Activated naive CD4-positive, alpha-beta T cell treated with anti-CD3 and anti-CD28 coated beads for 36 hours (primary cell): ENCODE data around the gene GBF1. TPM values are rescaled to one million over a fixed set of nuclear protein-coding genes. Genes with fewer than 3 reads are reported as not detected.

Experiments used
- CTCF ChIA-PET: fragments of 350-600 bp; sonication (Branson Sonifier 250); formaldehyde crosslinking; loops from one replicate; lab custom pipeline; 2021; ENCODE audit warnings: antibody characterized with exemption; lab: Charles Lee
- DNase-seq: peaks from one replicate; pipeline ENCODE4 v3.0.0-alpha.2; 2020
- H3K27ac Mint-ChIP-seq: one replicate; pipeline ENCODE4 v1.8.0; 2021; ENCODE audit warnings: mild to moderate bottlenecking, mixed read lengths
- H3K27me3 Mint-ChIP-seq: one replicate; pipeline ENCODE4 v1.8.0; 2021; ENCODE audit warnings: low read depth, mixed read lengths
- H3K36me3 Mint-ChIP-seq: one replicate; pipeline ENCODE4 v1.8.0; 2021; ENCODE audit warnings: low read depth, mixed read lengths
- H3K4me1 Mint-ChIP-seq: one replicate; pipeline ENCODE4 v1.8.0; 2021; ENCODE audit warnings: low read depth, mixed read lengths
- H3K4me3 Mint-ChIP-seq: one replicate; pipeline ENCODE4 v1.8.0; 2021; ENCODE audit warnings: mild to moderate bottlenecking, moderate library complexity, mixed read lengths
- H3K9me3 Mint-ChIP-seq: one replicate; pipeline ENCODE4 v1.8.0; 2021; ENCODE audit warnings: mixed read lengths
- intact Hi-C: fragments of 100-400 bp; cut with micrococcal nuclease; formaldehyde crosslinking; loops from one replicate; pipeline ENCODE4 v1.15.1; 2023
- total RNA-seq, 2 experiments: library from RNA; stranded (reverse); gene quantifications; one replicate each; pipeline ENCODE4 v1.2.3, GENCODE V29; 2021

Gene GBF1
- total RNA-seq, 2 experiments from 2014 or later: 32.1 to 34.5 TPM

GRCh38 chr10:102309916-102310315, 64.6 kb downstream of the GBF1 start:
- Mint-ChIP-seq H3K36me3 (peaks cover 7% of the 10 kb centered on the region), H3K4me1 (peaks cover 38% of the 10 kb centered on the region), H3K27me3 (no peaks in the 10 kb centered on the region), H3K27ac (no peak overlapping the region), H3K9me3 (no peaks in the 10 kb centered on the region), H3K4me3 (no peak overlapping the region)
- CTCF ChIA-PET: interaction anchor here (0.9 to 2.3 kb wide), 4 partner anchors 37 to 83 kb away, joined by 3 to 10 read pairs (median 4); no protein-coding TSS in a partner anchor
- intact Hi-C loops: no loop called here
- no peak for DNase-seq

DNA sequence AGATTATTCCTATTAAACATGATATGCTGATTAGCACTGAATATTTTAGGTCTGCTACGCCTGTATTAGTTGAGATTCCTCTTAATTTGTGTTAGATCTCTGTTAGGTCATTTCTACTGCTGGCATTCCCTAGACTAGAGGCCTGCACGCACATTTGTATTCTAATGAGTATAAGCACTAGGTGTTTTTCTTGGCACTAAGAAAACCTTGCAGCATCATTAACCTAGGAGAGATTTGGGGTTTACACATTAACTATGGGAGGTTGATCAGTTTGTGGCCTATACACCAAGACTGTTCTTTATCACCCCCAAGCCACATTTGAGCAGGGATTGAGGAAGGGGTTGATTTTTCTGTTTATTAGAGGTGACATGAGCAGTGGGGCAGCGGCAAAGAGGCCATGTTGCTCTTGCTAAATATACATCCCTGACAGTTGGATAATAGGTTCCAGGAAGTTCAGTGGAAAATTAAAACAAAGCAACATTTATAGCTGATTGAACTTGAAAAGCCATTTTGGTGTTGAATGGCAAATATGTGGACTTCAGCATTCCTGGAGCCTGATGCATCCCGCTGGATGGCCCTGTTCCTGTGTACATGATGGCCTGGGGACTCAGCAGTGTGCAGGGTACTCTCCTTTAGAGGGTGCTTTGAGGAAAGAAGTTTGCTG, 65.2 kb downstream of the GBF1 start:
- no peak overlapping the region for H3K4me3 Mint-ChIP-seq
- intact Hi-C loops: no loop called here
- no peaks in the 10 kb centered on the region for H3K27me3 Mint-ChIP-seq
- H3K9me3 Mint-ChIP-seq: no peaks in the 10 kb centered on the region
- no peak overlapping the region for H3K27ac Mint-ChIP-seq
- CTCF ChIA-PET: interaction anchor here (1.0 to 1.3 kb wide), 2 partner anchors 26 to 37 kb away, joined by 3 read pairs; no protein-coding TSS in a partner anchor
- peaks cover 38% of the 10 kb centered on the region for H3K4me1 Mint-ChIP-seq
- peaks cover 7% of the 10 kb centered on the region for H3K36me3 Mint-ChIP-seq
- no peak for DNase-seq

DNA sequence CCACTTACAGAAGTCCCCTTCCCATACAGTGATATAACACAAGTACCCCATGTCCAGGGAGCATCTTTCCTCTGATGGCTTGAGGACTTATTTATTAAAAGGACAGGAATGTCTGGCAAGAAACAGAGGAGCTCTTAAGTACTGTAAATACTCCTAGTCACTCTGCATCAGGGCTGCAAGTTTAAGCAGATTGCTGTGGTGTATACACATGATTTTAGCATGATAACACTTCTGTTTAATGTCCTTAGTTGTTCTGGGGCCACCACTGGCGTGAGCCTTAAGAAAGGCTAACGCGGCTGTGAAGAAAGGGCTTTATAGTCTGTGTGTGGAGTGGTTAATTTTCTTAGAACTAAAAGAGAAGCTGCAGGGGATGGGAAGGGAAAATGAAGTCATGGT, 65.7 kb downstream of the GBF1 start:
- CTCF ChIA-PET: interaction anchor here (1.0 to 1.3 kb wide), 2 partner anchors 25 to 38 kb away, joined by 3 read pairs; no protein-coding TSS in a partner anchor
- no peaks in the 10 kb centered on the region for H3K9me3 Mint-ChIP-seq
- peaks cover 5% of the 10 kb centered on the region for H3K36me3 Mint-ChIP-seq
- peaks cover 37% of the 10 kb centered on the region for H3K4me1 Mint-ChIP-seq
- no peak overlapping the region for H3K4me3 Mint-ChIP-seq
- no peaks in the 10 kb centered on the region for H3K27me3 Mint-ChIP-seq
- intact Hi-C loops: no loop called here
- no peak overlapping the region for H3K27ac Mint-ChIP-seq
- no peak for DNase-seq

GRCh38 chr10:102312683-102313082, 67.4 kb downstream of the GBF1 start:
- Mint-ChIP-seq H3K4me3 (no peak overlapping the region), H3K27ac (no peak overlapping the region), H3K27me3 (no peaks in the 10 kb centered on the region), H3K9me3 (no peaks in the 10 kb centered on the region), H3K4me1 (peaks cover 37% of the 10 kb centered on the region), H3K36me3 (peaks cover under 1% of the 10 kb centered on the region)
- intact Hi-C loops: no loop called here
- CTCF ChIA-PET: interaction anchor here (0.5 to 1.8 kb wide), 5 partner anchors 13 to 106 kb away, joined by 3 to 5 read pairs (median 3); no protein-coding TSS in a partner anchor
- DNase-seq: peak; percentile 7

DNA sequence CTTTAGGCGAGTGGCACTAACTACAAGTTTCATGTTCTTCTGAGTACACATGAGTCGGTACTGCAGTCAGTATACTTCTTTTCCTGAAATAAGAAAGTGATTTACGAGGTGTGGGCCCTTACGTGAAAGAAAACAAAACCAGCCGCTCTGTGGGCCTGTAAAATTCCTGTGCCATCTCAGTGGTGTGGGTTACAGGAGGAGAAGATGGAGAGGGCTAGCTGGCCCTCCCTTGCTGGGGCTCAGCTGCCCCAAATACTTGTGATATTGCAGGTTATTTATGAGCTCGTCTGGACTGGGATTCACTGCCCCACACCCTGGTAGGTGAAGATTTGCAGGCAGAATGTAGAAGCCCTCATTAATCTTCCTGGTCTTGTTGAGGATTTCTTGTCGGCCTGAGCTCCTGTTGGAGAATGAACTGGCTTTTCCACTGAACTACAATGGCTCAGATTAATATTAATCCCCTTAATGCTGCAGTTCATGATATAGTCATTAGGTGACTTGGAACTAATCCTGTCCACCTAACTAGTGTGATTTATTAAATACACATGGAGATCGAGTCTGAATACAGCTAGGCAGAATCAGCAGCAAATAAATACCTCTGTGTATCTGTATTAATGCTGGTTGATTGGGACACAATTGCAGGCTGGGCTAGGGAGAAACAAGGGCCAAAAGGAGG, 68.0 kb downstream of the GBF1 start:
- Mint-ChIP-seq H3K36me3 (no peaks in the 10 kb centered on the region), H3K4me3 (no peak overlapping the region), H3K4me1 (peaks cover 37% of the 10 kb centered on the region), H3K27ac (no peak overlapping the region), H3K9me3 (no peaks in the 10 kb centered on the region), H3K27me3 (no peaks in the 10 kb centered on the region)
- DNase-seq: no peak
- intact Hi-C loops: no loop called here
- CTCF ChIA-PET: interaction anchor here (0.9 to 1.8 kb wide), 4 partner anchors 13 to 83 kb away, joined by 3 to 5 read pairs (median 3); no protein-coding TSS in a partner anchor

GRCh38 chr10:102314801-102315200, 69.5 kb downstream of the GBF1 start:
- intact Hi-C loops: no loop called here
- DNase-seq: no peak
- no peak overlapping the region for H3K4me3 Mint-ChIP-seq
- CTCF ChIA-PET: no interaction called here
- H3K27me3 Mint-ChIP-seq: no peaks in the 10 kb centered on the region
- peaks cover 30% of the 10 kb centered on the region for H3K4me1 Mint-ChIP-seq
- no peaks in the 10 kb centered on the region for H3K36me3 Mint-ChIP-seq
- H3K9me3 Mint-ChIP-seq: no peaks in the 10 kb centered on the region
- H3K27ac Mint-ChIP-seq: no peak overlapping the region

DNA sequence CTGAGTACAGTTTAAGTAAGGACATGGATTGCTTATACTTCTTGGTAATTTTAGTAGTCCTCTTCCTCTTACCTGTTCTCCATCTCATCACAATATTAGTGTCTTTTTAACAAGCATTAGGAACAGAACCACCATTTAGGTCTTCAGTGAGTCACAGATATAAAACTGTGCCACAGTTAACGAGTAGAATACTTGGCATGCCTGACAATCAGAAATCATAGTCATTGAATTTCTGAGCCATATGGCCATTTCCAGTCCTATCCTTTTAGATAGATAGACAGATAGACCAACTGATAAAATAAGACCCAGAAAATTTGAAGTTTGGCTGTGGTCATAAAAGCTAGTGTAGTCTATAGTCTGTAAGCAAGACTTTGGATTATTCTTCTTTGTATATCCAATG, 71.1 kb downstream of the GBF1 start:
- no peaks in the 10 kb centered on the region for H3K9me3 Mint-ChIP-seq
- no peak overlapping the region for H3K27ac Mint-ChIP-seq
- DNase-seq: no peak
- H3K27me3 Mint-ChIP-seq: no peaks in the 10 kb centered on the region
- CTCF ChIA-PET: no interaction called here
- H3K4me3 Mint-ChIP-seq: no peak overlapping the region
- no peaks in the 10 kb centered on the region for H3K36me3 Mint-ChIP-seq
- H3K4me1 Mint-ChIP-seq: peaks cover 19% of the 10 kb centered on the region
- intact Hi-C loops: no loop called here

- DNase-seq: peak; percentile 43
- H3K36me3 Mint-ChIP-seq: peaks cover 3% of the 10 kb centered on the region
- CTCF ChIA-PET: interaction anchor here (1.0 to 1.1 kb wide), 3 partner anchors 39 to 261 kb away, joined by 3 read pairs; no protein-coding TSS in a partner anchor
- intact Hi-C loops: no loop called here
- H3K4me1 Mint-ChIP-seq: peaks cover 17% of the 10 kb centered on the region
- H3K27ac Mint-ChIP-seq: no peak overlapping the region
- no peak overlapping the region for H3K4me3 Mint-ChIP-seq
- no peaks in the 10 kb centered on the region for H3K9me3 Mint-ChIP-seq
- H3K27me3 Mint-ChIP-seq: no peaks in the 10 kb centered on the region
These were observed 77.6 kb downstream of the GBF1 start for GRCh38 chr10:102322914-102323313.

DNA sequence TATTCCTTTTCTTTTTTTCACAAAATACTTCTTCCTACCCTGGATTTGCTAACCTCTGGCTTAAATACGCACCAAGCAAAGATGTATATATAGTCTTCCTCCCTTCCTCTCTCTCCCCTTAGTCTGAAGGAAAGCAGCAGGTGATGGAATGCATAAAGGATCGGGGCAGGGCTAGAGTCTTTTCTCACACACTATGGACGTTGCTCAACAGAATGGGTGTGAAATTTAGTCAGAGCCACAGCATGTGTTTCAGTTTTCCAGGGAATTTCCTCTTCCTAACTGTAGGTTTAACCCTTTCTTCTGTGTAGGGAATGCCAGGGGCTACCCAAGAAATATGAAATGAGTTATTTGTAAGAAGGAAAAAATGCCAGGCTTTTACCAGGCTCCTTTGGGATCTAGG, 78.7 kb downstream of the GBF1 start:
- DNase-seq: no peak
- CTCF ChIA-PET: interaction anchor here (0.5 to 0.7 kb wide), 3 partner anchors 28 to 255 kb away, joined by 3 to 6 read pairs (median 6); no protein-coding TSS in a partner anchor
- Mint-ChIP-seq H3K36me3 (peaks cover 3% of the 10 kb centered on the region), H3K4me1 (peaks cover 15% of the 10 kb centered on the region), H3K4me3 (no peak overlapping the region), H3K27me3 (no peaks in the 10 kb centered on the region), H3K9me3 (no peaks in the 10 kb centered on the region), H3K27ac (no peak overlapping the region)
- intact Hi-C loops: no loop called here

DNA sequence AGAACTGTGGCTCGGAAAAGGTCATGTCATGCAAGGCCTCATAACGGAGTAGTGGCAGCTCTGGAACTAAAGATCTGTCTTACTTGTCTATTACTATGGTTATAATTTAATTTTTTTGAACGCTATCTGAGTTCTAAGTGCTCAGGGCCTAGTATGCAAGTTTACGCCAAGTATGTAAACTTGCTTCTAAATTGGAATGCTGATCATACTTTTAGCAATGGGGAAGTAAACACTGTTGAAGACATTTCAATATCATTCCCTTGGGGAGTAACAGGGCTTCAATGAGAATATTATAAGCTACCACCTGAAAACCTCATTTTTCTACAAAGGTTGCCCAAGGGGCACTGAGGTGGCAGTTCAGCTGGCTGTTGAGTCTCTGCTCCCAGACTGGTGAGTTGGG, 80.7 kb downstream of the GBF1 start:
- DNase-seq: no peak
- Mint-ChIP-seq H3K27me3 (no peaks in the 10 kb centered on the region), H3K4me1 (peaks cover 15% of the 10 kb centered on the region), H3K27ac (no peak overlapping the region), H3K4me3 (no peak overlapping the region), H3K9me3 (no peaks in the 10 kb centered on the region), H3K36me3 (peaks cover 4% of the 10 kb centered on the region)
- CTCF ChIA-PET: interaction anchor here (0.5 to 0.9 kb wide), 3 partner anchors 8 to 37 kb away, joined by 3 to 4 read pairs (median 3); no protein-coding TSS in a partner anchor
- intact Hi-C loops: no loop called here

GRCh38 chr10:102327002-102327401, 81.7 kb downstream of the GBF1 start:
- DNase-seq: no peak
- Mint-ChIP-seq H3K27ac (no peak overlapping the region), H3K4me1 (peaks cover 10% of the 10 kb centered on the region), H3K27me3 (no peaks in the 10 kb centered on the region), H3K9me3 (no peaks in the 10 kb centered on the region), H3K4me3 (no peak overlapping the region), H3K36me3 (peaks cover 5% of the 10 kb centered on the region)
- intact Hi-C loops: no loop called here
- CTCF ChIA-PET: interaction anchor here (0.9 kb wide), 2 partner anchors 24 to 35 kb away, joined by 3 read pairs; no protein-coding TSS in a partner anchor

GRCh38 chr10:102327641-102328040, 82.3 kb downstream of the GBF1 start:
- Mint-ChIP-seq H3K27ac (no peak overlapping the region), H3K27me3 (no peaks in the 10 kb centered on the region), H3K4me3 (no peak overlapping the region), H3K9me3 (no peaks in the 10 kb centered on the region), H3K36me3 (peaks cover 2% of the 10 kb centered on the region), H3K4me1 (peaks cover 4% of the 10 kb centered on the region)
- CTCF ChIA-PET: interaction anchor here (0.6 to 1.5 kb wide), 4 partner anchors 34 to 1211 kb away, joined by 3 to 5 read pairs (median 4); no protein-coding TSS in a partner anchor
- DNase-seq: no peak
- intact Hi-C loops: no loop called here
